ENCODE measurements around the gene PRSS1.

GRCh38 chr7:142739923-142740492 is 9.3 kb upstream of the PRSS1 start:
- TF ChIP-seq POLR2A (IDR thresholded peaks at IDR 0.05; ENCODE audit: low read depth, low read length) (no peak), POLR2AphosphoS5 (IDR thresholded peaks at IDR 0.05; ENCODE audit: low read depth, low read length) (no peak)
